Right ventricle myocardium inferior (tissue), 1 donor: ENCODE measurements around the gene GNAS-AS1. TPM values are rescaled to one million over a fixed set of nuclear protein-coding genes. Genes with fewer than 3 reads are reported as not detected.
"Not testable (repeated sequence)": the region's sequence is repeated elsewhere in the genome, so short reads cannot be mapped to it uniquely, and the experiment has no call there.

Experiments used
- ATAC-seq: fragments of 200-7000 bp; cut with Tn5 transposase; one replicate; pipeline ENCODE4 v1.9.1; 2020; ENCODE audit warnings: mild to moderate bottlenecking, moderate library complexity
- DNase-seq: peaks from one replicate; pipeline ENCODE4 v3.0.0; 2021; ENCODE audit errors: missing footprints
- intact Hi-C: fragments of 100-400 bp; cut with DNase I; formaldehyde crosslinking; loops from one replicate; pipeline ENCODE4 v1.11.0; 2022
- total RNA-seq: library from RNA; stranded (reverse); fragmentation: NEBNext Ultra II Directional; extraction: Animal tissue kit (Norgen Biotek cat#: 25700); gene quantifications from one replicate; pipeline ENCODE4 v1.2.1, GENCODE V29; 2021
- donor health status: DM: no; HTN: yes; CAD: no; lungs with severe emphysema.

The GNAS-AS1 gene
- total RNA-seq, 1 donor from 2014 or later: 0.38 TPM

DNA sequence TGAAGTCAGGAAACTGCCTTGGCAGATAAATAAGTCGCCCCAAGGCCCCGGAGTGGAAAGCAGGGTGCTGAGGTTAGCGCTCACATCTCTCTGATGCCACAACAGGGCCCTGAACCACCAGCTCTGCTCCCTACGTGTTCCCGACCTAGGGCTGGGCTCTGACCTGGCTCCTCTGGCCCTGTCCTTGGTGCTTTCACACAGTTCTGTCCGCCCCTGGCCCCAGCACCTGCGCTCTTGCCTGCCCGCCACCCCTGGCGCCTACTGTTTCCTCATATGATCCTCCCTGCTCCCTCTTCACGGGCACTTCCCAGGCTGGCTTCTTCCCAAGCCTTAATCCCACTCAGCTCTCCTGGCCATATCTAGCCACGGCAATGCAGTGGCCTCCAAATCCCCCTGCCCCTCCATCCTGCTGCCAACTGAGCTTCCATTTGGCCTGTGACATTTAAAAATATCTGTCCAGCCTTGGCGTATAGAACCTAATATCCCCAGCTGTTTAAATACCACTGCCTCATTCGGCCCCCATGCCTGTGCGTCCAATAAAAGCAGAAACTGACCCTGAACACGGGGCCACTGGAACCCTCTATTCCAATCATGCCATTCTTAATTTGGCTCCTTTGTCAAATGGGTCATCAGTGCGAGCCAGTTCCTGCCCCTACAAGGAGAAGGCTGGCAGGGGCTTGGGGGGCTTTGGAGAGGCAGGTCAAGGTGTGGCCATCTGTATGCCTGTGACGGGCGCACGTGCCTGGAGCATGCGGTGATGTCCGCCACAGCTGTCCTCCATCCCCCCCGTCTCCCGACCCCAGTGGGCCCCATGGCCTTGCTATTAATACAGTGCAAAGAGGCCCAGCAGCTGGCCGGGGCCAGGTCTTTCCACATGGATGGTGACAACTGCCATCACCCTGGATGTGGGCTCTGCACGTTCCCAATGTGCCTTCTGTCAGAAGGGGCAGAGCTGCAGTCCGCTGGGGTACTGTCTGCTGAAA, 27.7 kb downstream of the GNAS-AS1 start:
- no peak for ATAC-seq
- intact Hi-C loops: no loop called here
- no peak for DNase-seq

DNA sequence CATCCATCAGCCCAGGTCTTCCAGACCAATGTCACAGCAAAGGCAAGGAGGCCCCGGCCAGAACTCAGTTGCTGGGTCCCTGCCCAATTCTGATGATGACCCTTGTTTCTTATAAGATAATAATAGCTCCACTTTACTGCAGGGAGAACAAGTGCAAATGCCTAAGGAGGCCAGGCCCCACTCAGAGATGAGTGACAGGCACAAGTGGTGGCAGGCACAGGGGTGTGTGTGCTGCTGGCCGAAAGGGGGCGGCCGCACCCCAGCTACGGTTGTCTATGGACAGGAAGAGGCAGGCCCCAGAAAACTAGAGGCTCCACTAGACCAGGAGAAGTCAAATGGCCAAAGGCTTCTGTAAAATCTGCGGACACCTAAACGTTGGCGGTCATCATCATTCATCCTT, 28.6 kb downstream of the GNAS-AS1 start:
- intact Hi-C loops: no loop called here
- DNase-seq: no peak
- ATAC-seq: peak; percentile 44

DNA sequence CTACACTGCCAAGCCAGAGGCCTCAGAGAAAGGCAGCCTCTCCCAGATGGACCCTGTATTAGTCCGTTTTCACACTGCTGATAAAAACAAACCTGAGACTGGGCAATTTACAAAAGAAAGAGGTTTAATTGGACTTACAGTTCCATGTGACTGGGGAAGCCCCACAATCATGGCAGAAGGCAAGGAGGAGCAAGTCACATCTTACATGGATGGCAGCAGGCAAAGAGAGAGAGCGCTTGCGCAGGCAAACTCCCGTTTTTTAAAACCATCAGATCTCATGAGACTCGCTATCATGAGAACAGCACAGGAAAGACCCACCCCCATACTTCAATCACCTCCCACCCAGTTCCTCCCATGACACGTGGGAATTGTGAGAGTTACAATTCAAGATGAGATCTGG, 30.2 kb downstream of the GNAS-AS1 start:
- DNase-seq, ATAC-seq, intact Hi-C loops: not testable (repeated sequence)

- ATAC-seq (no peak), DNase-seq (no peak)
- intact Hi-C loops: no loop called here
These were observed 30.8 kb downstream of the GNAS-AS1 start for GRCh38 chr20:58819921-58820320.

GRCh38 chr20:58818586-58819285, 32.0 kb downstream of the GNAS-AS1 start:
- DNase-seq (no peak), ATAC-seq (no peak)
- intact Hi-C loops: no loop called here

DNA sequence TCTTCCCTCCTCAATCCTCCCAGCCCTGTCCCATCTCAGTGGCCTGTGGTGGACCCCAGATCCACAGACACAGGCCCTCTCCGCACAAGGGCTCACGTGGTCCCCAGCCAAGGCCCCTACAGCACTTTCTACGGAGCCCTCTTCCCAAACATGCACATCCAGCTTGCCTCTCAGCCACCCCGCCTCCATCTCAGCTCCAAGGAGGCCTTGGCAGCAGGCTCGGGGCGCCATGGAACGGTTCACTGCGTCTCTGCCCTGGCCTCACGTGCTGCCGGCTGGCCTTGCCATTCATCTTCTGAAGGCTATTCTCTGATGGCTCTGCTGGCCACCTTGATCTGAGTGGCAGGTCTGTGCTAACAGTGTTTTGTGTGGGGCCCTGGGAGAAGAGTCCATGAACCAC, 33.0 kb downstream of the GNAS-AS1 start:
- intact Hi-C loops: no loop called here
- ATAC-seq: no peak
- no peak for DNase-seq

DNA sequence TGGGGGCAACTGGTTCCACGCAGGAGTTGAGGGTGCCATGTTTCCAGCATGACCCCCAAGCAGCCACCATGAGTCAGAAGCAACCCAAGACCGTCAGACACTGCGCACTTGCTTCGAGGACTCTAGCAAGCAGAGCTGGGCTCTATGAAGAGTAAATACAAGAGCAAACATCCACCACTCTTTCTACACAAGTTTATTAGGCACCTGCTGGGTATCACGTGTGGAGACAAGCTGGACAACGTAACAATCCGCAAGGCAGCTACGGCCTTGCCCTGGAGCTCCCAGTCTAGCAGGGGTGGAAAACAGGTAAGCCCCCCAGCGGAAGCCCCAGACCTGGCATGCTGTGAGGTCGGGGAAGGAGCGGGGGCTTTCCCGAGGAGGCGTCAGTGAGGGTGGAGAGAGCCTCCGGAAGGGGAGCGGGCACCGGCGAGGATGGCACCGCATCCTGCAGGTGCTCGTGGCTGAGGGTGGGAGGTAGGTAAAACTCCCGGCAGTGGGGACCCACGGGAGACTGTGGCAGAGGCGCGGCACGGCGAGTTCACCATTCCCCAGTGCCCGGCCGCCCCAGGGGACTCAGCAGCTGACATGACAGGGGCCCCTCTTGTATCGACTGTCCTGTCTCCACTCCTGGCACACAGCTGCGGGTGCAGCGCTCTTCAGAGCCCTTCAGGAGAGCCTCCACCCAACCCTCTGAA, 33.6 kb downstream of the GNAS-AS1 start:
- ATAC-seq (no peak), DNase-seq (no peak)
- intact Hi-C loops: no loop called here

DNA sequence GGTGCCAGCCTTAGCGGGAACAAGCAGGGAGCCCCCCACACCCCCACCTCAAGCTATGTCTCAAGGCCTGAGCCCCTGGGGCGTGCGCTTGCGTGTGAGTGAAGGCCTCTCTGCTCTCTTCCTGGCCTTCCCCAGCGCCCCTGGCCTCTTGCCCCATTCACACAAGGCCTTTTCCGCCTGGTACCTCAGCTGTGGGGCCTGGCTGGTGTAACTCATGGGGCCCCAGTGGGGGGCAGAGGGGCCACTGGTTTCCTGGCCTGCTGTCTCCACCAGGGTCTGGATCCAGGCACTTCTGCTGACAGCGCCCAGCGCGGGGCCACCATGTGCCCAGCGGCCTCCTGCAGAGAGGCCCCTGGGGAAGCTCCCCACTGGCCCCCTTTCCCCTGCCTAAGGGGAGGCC, 34.7 kb downstream of the GNAS-AS1 start:
- ATAC-seq (no peak), DNase-seq (no peak)
- intact Hi-C loops: no loop called here

GRCh38 chr20:58815448-58815847, 35.3 kb downstream of the GNAS-AS1 start:
- intact Hi-C loops: no loop called here
- no peak for ATAC-seq
- DNase-seq: no peak

GRCh38 chr20:58813369-58813768, 37.3 kb downstream of the GNAS-AS1 start:
- DNase-seq: no peak
- intact Hi-C loops: no loop called here
- no peak for ATAC-seq

DNA sequence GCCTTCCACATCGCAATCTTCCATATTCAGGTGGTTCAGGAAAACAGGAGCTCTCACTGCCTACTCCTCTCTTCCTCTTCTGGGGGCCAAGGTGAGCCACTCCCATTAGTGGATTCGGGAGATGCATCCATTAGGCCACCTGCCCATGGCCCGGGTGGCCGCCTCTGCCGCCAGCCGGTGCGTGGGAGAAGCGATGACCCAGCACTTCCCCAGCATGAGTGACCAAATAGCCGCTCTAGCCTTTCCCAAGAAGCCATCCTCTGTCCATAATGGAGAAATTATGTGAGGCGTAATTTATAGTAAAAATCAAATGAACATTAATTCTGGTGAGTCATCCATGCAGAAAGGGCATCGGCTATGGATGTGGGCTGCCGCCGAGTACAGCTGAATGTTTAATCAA, 39.4 kb downstream of the GNAS-AS1 start:
- DNase-seq (no peak), ATAC-seq (no peak)
- intact Hi-C loops: no loop called here

- intact Hi-C loops: no loop called here
- DNase-seq (no peak), ATAC-seq (no peak)
These were observed 39.8 kb downstream of the GNAS-AS1 start for GRCh38 chr20:58810879-58811250.

DNA sequence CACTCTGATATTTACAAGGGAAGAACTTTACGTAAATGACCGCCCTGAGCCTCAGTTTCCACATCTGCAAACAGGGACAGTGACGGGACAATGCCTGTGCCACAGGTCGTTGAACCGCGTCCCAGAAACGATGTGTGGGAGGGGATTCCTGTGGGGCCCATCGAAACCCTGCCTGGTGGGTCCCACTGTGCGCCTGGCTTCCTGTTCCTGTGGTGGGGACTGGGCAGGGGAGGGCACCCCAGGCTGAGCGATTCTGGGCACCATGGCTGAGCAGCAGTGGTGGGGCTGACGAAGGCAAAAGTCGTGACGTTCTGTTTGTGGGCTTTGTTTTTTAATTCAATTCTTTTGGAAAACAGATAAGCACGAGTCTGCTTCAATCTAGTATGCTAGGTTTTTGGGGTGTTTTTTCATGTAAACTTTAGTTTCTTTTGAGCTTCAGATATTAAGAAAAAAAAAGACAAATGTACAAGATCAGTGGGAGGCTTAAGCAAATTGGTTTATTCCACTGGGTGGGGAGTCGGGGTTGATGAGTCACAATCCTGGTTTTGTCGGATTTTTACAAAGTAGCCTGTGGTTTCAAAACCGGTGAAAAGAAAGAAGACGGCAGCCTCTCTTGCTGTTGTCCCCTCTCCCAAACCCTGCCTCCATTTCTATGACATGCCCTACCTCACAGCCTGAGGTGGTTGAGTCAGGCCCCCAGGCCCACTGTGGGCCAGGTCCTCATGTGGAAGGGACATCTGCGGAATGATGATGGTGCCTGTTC, 40.4 kb downstream of the GNAS-AS1 start:
- intact Hi-C loops: no loop called here
- ATAC-seq (no peak), DNase-seq (no peak)

GRCh38 chr20:58808271-58809046, 42.2 kb downstream of the GNAS-AS1 start:
- no peak for DNase-seq
- ATAC-seq: no peak
- intact Hi-C loops: no loop called here

DNA sequence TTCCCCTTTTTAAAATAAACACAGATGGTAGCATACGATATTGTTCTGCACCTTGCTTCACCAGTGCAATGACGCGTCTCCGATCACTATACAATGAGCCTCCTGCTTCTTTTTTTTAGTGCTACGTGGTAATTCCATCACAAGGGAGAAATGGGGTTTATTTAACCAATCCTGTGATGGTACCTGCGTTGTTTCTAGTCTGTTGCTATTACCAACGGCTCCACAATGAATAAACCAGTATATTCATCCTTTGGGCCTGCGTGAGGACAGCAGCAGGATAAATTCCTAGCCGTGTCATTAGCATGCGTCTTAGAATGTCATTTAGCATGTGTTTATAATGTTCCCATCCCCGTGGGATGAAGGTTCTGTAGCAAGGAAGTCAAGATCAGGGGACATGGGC, 42.9 kb downstream of the GNAS-AS1 start:
- intact Hi-C loops: no loop called here
- no peak for ATAC-seq
- no peak for DNase-seq

- no peak for ATAC-seq
- intact Hi-C loops: no loop called here
- no peak for DNase-seq
These were observed 47.2 kb downstream of the GNAS-AS1 start for GRCh38 chr20:58803533-58803932.

DNA sequence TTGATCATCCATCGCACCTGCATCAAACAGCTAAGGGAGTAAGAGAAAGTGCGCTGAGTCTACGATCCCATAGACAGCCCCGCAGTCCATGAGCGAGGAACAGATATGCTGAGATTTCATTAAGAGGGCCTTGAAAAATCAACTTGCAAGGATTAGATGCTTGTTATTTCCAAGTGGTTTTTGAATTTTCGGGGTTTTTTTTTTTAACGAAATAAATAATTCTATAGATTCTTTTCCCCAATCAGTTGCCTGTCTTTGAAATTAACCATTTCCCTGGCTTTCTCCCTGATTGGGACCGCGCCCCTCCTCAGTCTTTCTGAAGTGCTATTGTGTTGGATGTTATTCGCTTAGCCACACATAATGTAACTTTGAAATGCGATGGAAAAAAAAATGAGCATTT, 48.6 kb downstream of the GNAS-AS1 start:
- ATAC-seq: no peak
- no peak for DNase-seq
- intact Hi-C loops: no loop called here
